Neural progenitor cell (in vitro differentiated cells): ENCODE measurements around the gene PIGB.

Source experiments
- EZH2 ChIP-seq: fragments of 200-600 bp; sonication (generic); IDR thresholded peaks from 2 replicates; pipeline ENCODE4 v1.6.1; 2017; ENCODE audit warnings: antibody characterized with exemption, mild to moderate bottlenecking, moderate library complexity
- EZH2phosphoT487 ChIP-seq: fragments of 200-600 bp; sonication (generic); IDR thresholded peaks from 2 replicates; pipeline ENCODE4 v1.6.1; 2017; ENCODE audit warnings: antibody characterized with exemption
- TF ChIP-seq, protein P1 (sequence below): fragments of 200-600 bp; sonication (generic); IDR thresholded peaks from 2 replicates; pipeline ENCODE4 v1.5.1; 2017; ENCODE audit warnings: antibody characterized with exemption, mild to moderate bottlenecking

DNA sequence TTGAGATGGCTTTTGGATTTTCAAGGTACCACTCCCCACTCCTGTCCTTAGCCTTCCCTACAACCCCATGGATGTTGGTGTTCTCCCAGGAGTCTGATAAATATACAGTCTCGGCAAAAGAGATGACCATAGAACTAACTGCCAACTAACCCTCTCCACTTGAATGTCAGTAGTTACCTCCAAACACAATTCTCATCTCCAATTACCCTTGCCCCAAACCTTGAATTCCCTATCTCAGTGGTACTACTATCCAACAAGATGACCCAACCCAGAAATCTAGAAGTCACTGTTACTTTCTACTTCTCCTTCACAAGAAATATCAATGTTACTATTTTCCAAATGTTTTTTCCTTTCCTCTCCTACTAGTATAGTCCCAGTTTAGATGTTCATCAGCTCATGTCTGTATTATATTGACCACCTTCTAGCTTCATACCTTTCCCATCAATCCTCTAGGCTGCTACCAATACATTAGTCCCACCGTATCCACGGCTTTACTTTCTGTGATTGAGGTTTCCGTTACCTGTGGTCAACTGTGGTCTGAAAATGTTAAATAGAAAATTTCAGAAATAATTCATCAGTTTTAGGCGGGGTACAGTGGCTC is 38.1 kb downstream of the PIGB start:
- TF ChIP-seq, protein P1, sequence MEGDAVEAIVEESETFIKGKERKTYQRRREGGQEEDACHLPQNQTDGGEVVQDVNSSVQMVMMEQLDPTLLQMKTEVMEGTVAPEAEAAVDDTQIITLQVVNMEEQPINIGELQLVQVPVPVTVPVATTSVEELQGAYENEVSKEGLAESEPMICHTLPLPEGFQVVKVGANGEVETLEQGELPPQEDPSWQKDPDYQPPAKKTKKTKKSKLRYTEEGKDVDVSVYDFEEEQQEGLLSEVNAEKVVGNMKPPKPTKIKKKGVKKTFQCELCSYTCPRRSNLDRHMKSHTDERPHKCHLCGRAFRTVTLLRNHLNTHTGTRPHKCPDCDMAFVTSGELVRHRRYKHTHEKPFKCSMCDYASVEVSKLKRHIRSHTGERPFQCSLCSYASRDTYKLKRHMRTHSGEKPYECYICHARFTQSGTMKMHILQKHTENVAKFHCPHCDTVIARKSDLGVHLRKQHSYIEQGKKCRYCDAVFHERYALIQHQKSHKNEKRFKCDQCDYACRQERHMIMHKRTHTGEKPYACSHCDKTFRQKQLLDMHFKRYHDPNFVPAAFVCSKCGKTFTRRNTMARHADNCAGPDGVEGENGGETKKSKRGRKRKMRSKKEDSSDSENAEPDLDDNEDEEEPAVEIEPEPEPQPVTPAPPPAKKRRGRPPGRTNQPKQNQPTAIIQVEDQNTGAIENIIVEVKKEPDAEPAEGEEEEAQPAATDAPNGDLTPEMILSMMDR: no peak
- TF ChIP-seq EZH2 (no peak), EZH2phosphoT487 (no peak)
